GM21526 (cell line): Measurements from ENCODE around the gene PSMB7.
A peak's percentile ranks its signal among the peaks of the same experiment; 100 is the strongest.

Experiments used
- ATAC-seq: cut with Tn5 transposase; IDR thresholded peaks from one replicate; pipeline ENCODE4 v1.9.1; 2021; ENCODE audit warnings: moderate library complexity; ENCODE audit not compliant: unreplicated experiment, low FRiP score

PSMB7 gene

DNA sequence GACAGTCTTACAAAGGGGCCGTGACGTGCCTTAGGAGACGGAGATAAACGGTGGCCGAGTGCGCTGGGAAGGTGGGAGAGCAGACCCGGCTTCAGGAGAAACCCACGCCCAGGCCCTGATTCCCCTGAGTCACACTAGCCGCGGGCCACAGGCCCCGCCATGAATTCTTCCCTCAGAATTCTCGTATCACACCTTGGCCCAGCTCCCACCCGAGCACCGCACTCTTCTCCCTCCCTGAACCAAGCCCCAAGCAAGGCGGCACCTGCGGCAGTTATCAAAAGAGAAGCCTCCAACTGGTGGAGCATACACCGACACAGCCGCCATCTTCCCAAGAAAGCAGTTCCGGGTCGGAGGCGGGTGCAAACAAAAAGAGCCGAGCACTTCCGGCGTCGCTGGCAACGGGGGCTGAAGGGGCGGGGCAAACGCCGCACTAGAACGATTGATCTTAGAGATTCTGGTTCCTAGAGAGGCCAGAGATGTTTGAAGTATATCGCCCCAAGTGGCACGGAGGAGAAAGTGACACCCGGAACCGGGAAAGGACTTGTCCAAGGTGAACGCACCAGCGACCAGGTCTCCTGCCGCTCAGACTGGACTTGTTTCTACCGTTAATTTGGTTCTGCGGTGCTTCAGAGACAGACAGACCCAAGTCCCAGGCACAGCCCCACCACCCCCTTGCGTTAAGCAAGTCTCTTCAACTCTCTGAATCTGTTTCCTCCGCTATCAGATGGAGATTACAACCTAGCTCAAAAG is at the start of gene PSMB7:
TSS of gene PSMB7 (minus strand) at position 341 of the 750 bp plus-strand sequence. CDS start at position 324, 17 bp downstream.
- peak; percentile 83 for ATAC-seq

GRCh38 chr9:124462739-124463138 is 47.5 kb upstream of the PSMB7 start:
- no peak for ATAC-seq

DNA sequence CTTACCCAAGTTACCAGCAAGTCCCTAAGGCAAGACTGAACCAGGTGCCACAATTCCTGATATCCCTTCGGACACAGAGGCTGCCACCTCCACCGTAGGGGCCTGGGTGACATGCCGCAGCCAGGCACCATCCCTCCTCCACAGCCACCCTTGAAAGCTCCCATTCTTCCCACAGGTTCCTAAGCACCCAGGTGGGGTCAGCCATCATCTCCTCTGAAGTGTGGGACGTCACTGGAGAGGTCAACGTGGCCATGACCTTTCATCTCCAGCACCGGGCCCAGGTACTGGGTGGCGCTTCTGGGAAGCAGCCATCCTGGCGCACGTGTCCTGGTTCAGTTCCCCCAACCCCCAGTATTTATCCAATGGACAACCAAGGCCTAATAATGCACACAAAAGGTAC is 43.2 kb upstream of the PSMB7 start:
- ATAC-seq, result no peak

DNA sequence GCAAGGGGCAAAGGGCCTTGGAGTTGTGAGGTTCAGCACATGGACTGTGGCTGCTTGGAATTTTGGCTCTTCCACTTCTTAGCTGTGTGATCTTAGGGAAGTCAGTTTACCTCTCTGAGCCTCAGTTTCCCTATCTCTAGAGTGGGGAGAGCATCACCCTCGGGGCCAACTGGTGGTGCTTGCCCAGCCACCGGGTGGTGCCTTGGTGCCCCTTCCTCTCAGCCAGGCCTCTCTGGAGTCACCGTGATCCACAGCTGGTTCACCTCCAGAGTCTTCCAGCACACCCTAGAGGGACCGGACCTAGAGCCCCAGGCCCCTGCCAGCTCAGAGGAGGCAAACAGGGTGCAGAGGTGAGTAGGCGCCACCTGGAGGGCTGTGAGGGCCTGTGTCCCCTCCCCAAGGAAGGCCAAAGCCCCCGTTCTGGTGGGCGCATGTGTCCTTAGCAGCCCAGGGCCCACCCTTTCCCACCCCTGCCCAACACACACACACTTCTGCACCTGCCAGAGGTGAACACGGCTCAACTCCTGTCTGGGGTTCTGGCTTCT is 42.7 kb upstream of the PSMB7 start:
- no peak for ATAC-seq

DNA sequence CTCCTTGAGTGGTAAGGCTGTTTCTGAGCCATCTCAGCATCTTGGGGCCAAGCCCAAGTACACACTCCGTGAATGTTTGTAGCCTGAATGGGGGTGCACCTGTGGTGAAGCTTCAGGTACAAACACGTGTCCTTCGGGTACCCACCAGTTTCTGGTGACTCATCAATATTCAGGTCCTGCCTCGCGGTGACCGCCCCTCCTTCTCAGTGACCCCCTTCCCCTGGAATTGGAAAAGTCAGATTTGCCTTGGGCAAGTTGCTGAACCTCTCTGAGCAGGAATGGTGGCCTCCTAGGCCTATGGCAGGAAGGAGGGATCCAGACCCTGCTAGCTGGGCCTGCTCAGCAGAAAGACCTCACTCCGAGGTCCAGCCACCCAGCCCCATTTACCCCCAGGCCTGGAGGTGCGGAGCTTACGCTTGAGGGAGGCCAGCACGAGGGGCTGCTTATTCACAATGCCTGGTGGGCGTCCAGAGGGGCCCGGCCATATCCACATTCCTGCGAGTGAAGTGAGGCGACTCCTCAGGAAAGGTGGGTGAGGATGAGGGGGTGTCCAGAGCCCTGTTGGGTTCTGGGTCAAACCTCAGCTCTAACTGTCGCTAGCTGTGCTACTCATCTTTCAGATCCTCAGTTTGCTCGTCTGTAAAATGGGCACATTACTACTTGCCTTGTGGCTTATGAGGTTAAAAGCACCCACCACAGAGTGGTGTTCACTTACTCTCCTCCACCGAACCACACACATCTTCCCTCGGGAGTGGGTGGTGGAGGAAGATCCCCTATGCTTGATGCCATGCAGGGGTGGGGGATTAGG is 42.0 kb upstream of the PSMB7 start:
- no peak for ATAC-seq

- no peak for ATAC-seq
These were observed 41.3 kb upstream of the PSMB7 start for GRCh38 chr9:124456341-124457078.

DNA sequence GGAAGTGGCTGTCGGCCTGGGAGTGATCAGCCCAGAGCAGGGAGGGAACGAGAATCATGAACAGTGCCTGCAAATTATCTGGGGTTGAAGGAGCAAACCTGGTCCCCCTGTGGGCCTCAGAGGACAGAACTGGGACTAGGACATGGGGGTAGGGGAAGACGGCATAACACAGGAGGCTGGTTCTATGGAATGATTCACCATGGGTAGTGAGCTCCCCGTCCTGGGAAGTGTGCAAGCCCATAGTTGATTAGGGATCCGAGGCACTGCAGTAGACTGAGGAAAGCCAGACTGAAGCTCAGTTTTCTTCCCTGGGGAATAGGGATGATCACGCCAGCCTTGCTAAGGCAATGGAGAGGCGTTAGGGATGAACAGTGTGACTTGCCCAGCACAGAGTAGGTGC is 40.6 kb upstream of the PSMB7 start:
- ATAC-seq, result no peak

GRCh38 chr9:124454791-124455443 is 39.7 kb upstream of the PSMB7 start:
- ATAC-seq, result no peak

DNA sequence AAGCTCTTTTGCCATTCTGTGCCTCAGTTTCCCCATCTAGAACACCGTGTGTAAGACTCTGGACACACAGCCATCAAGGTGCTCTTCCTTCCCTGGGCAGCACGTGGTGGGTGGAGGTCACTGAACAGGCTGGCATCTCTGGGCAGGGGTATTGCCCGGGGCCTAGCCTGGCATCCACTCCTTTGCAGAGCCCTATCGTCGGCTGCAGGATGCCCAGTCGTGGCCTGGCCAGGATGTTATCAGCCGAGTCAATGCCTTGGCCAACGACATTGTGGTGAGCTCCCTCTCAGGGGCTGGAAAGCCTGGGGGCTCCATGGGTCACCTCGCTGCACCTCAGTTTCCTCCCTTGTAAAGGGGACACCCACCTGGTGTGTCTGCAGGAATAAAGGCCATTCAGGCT is 39.1 kb upstream of the PSMB7 start:
- no peak for ATAC-seq

GRCh38 chr9:124453586-124454191 is 38.4 kb upstream of the PSMB7 start:
- no peak for ATAC-seq

DNA sequence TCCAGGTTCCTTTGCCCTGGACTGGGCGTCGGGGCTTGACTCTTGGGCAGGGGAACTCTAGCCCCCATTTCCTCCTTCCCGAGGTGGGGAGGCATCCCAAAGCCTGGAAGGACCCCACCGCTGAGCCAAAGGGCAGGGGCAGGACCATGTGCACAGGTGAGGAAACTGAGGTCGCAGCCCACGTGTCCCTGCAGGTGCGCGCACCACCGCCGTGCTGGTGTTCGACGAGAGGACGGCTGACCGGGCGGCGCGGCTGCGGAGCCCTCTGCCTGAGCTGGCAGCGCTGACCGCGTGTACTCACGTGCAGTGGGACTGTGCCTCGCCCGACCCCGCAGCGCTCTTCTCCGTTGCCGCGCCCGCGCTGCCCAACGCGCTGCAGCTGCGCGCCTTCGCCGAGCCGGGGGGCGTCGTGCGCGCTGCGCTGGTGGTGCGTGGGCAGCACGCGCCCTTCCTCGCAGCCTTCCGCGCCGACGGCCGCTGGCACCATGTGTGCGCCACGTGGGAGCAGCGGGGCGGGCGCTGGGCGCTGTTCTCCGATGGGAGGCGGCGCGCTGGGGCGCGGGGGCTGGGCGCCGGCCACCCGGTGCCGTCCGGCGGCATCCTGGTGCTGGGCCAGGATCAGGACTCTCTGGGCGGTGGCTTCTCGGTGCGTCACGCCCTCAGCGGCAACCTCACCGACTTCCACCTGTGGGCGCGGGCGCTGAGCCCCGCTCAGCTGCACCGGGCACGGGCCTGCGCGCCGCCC is 37.8 kb upstream of the PSMB7 start:
- ATAC-seq, result no peak

GRCh38 chr9:124452326-124452725 is 37.1 kb upstream of the PSMB7 start:
- ATAC-seq, result no peak

DNA sequence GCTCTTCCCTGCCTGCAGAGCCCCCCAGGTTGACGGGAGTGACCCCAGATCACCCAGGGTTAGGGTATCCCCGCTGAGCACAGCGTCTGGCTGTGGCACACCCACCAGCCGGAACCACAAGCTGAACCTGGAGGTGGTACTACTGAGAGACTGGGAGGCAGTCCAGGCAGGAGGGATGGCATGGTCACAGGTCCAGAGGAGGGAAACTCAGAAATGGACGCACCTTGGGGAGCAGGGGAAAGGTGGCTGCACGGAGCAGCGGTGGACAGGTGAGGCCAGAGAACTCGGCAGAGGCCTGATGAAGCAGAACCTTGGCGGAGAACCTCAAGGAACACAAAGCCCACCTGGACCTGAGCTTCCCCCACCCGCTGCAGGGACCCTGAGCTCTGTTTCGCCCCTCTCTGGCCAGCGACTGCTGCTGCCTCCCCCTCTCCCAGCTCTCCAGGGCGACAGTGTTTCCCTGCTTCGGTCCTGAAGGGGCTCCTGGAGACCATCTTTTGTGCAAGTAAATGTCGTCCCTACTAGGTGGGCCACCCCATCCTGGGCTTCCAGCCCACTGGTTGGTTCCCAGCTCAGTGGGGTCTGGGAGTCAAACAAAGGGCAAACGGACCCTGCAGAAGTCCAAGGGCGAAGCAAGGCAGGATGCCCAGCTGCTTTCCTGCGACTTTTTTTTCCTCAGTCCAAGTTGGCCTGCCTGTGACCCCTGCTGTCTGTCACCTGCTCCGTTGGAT is 35.9 kb upstream of the PSMB7 start:
- ATAC-seq, result no peak

DNA sequence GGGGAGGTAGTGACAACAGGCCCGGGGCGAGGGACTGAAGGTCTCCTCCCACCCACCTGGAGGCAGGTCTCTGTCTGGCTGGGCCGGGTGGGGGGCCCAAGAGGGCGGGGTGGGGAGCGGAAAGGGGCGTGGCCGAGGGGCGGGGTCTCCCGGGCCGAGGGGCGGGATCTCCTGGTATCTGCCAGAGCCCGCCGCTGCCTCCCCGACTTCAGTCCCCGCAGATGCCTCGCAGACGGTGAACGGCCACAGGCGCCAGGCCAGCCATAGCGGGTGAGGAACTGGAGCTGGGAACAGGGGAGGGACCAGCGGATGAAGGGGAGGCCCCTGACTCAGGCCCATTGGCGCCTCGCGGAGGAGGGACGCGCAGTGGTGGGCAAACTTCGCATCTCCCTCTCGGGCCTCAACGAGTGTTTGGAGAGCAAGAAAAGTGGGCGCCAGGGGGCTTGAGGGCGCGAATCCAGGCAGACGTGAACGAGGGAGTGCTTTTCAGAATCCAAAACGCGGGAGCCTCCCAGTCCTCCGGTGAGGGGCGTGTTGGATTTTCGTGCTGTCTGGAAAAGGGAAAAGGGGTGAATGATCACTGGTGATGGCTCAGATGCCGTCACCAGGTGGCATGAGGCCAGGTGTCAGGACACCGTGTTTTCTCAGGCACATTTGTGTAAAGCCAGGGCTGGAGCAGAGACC is 35.1 kb upstream of the PSMB7 start, which contains the start of gene ADGRD2:
TSS of gene ADGRD2 (plus strand) at position 211 of the 684 bp plus-strand sequence. CDS start 1,216 bp downstream, outside the sequence.
- ATAC-seq, result no peak

GRCh38 chr9:124449381-124450151 is 34.3 kb upstream of the PSMB7 start:
- no peak for ATAC-seq

DNA sequence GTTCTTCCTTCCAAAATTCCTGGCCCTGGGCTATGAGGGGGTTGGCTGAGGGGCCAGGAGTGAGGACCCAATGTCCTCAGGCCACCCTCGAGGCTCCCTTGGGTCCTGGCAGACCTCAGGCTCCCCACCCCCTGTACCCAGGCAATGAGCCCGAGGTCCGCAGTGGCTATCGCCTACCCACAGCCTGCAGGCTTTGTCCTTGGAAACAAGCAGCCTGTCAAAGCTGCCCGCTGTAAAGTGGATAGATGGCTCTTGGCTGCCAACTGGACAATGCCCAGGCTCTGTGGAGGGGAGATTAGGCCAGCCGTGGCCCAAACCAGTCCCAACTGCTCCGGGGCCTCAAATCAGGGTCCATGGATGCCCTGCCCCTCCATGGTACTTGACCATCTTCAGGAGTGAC is 32.8 kb upstream of the PSMB7 start:
- no peak for ATAC-seq

DNA sequence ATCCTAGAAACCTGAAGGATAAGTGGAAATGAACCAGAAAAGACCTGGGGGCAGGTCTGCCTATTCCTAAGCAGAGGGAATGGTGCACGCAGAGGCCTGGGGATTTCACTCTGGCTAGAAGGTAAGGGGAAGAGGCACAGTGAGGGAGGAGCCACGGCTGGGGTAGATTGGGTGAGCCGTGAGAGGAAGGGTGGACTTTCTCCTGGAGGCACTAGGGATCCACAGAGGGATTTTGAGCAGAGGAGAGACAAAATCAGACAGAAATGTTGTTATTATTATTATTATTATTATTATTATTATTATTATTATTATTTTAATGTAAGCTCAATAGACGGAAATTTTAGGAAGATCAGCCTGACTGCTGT is 32.0 kb upstream of the PSMB7 start:
- ATAC-seq, result no peak
